Measurements from ENCODE around the gene RSPH10B2.
"Not testable (repeated sequence)": the region's sequence is repeated elsewhere in the genome, so short reads cannot be mapped to it uniquely, and the experiment has no call there.

- not testable (repeated sequence) for TF ChIP-seq CTCF (conservative IDR thresholded peaks at IDR 0.05; ENCODE audit: low read depth in 2 of 2); POLR2AphosphoS5 (IDR thresholded peaks at IDR 0.05; ENCODE audit: low read depth)
These were observed 61.6 kb downstream of the RSPH10B2 start for GRCh38 chr7:6815470-6815869.

Data from GM23338 (cell line).